SK-N-SH (cell line): ENCODE results near the gene APP. TPM values are rescaled to one million over a fixed set of nuclear protein-coding genes. Genes with fewer than 3 reads are reported as not detected.

Experiments
- CTCF ChIA-PET: fragments of 300-600, 350-600 bp; formaldehyde crosslinking; extraction: SDS; loops from one replicate; lab custom pipeline; 2021; lab: Yijun Ruan, JAX
- POLR2A ChIA-PET: fragments of 350-600 bp; sonication (Branson Sonifier 250); formaldehyde crosslinking; extraction: SDS; loops from one replicate; lab custom pipeline; 2020; ENCODE audit warnings: antibody characterized with exemption, inconsistent platforms; lab: Yijun Ruan, JAX
- DNase-seq: peaks from one replicate; pipeline ENCODE4 v3.0.0; 2012
- H2AFZ ChIP-seq: fragments of 200-600 bp; sonication (generic); 2 replicates; pipeline ENCODE4 v1.8.1; 2016; ENCODE audit warnings: antibody characterized with exemption, mild to moderate bottlenecking, low read depth
- H3F3A ChIP-seq: fragments of 200-600 bp; sonication (generic); replicated peaks from 2 replicates; pipeline ENCODE3; 2016; ENCODE audit warnings: antibody characterized with exemption, mild to moderate bottlenecking; ENCODE audit not compliant: insufficient read depth
- H3K27ac ChIP-seq, 2 experiments: fragments of 200-500 bp in 1 of 2; fragments of 200-600 bp in 1 of 2; sonication (Bioruptor generic) in 1 of 2; sonication (generic), shearing (Covaris generic) in 1 of 2; 2 replicates each; pipeline versions ENCODE4 v1.5.1 to v1.6.1; 2014 to 2016; ENCODE audit warnings: low read depth in 2 of 2, inconsistent platforms in 1 of 2, low read length in 1 of 2, mild to moderate bottlenecking in 1 of 2, mixed read lengths in 1 of 2
- H3K27me3 ChIP-seq: fragments of 200-600 bp; sonication (generic), shearing (Covaris generic); 2 replicates; pipeline ENCODE4 v1.6.1; 2016; ENCODE audit warnings: mixed run types; ENCODE audit not compliant: insufficient read depth
- H3K36me3 ChIP-seq, 2 experiments: fragments of 200-500 bp in 1 of 2; fragments of 200-600 bp in 1 of 2; sonication (Bioruptor generic) in 1 of 2; sonication (generic) in 1 of 2; replicated peaks in 1 of 2; 2 replicates each; pipeline versions ENCODE3 to v1.5.1; 2014 to 2016; ENCODE audit warnings: low read length in 1 of 2, mild to moderate bottlenecking in 1 of 2; ENCODE audit not compliant: insufficient read depth in 2 of 2, control insufficient read depth in 1 of 2
- H3K4me1 ChIP-seq, 2 experiments: fragments of 200-500 bp in 1 of 2; fragments of 200-600 bp in 1 of 2; sonication (Bioruptor generic) in 1 of 2; sonication (generic), shearing (Covaris generic) in 1 of 2; 2 replicates each; pipeline versions ENCODE4 v1.5.1 to v1.6.1; 2014 to 2016; ENCODE audit warnings: low read depth in 1 of 2, low read length in 1 of 2, mixed run types in 1 of 2; ENCODE audit not compliant: insufficient read depth in 2 of 2, control insufficient read depth in 1 of 2
- H3K4me2 ChIP-seq: fragments of 200-600 bp; sonication (generic), shearing (Covaris generic); 2 replicates; pipeline ENCODE4 v1.6.1; 2017; ENCODE audit warnings: mixed run types
- H3K4me3 ChIP-seq, 2 experiments: fragments of 200-500 bp in 1 of 2; fragments of 200-600 bp in 1 of 2; sonication (Bioruptor generic) in 1 of 2; sonication (generic), shearing (Covaris generic) in 1 of 2; 2 replicates each; pipeline versions ENCODE4 v1.5.1 to v1.8.1; 2014 to 2016; ENCODE audit warnings: low read depth in 2 of 2, inconsistent platforms in 1 of 2, low read length in 1 of 2, mild to moderate bottlenecking in 1 of 2, mixed read lengths in 1 of 2, moderate library complexity in 1 of 2
- H3K79me2 ChIP-seq: fragments of 200-600 bp; sonication (generic); 2 replicates; pipeline ENCODE4 v1.8.1; 2017; ENCODE audit warnings: mild to moderate bottlenecking; ENCODE audit not compliant: insufficient read depth
- H3K9ac ChIP-seq: fragments of 200-600 bp; sonication (generic); 2 replicates; pipeline ENCODE4 v1.6.1; 2017; ENCODE audit warnings: mixed run types
- H3K9me2 ChIP-seq: fragments of 200-600 bp; sonication (generic); 2 replicates; pipeline ENCODE4 v1.6.1; 2017; ENCODE audit warnings: mixed run types
- H3K9me3 ChIP-seq: fragments of 200-600 bp; sonication (generic); 2 replicates; pipeline ENCODE4 v1.6.1; 2017; ENCODE audit warnings: mixed run types, mild to moderate bottlenecking, moderate library complexity
- H4K20me1 ChIP-seq: fragments of 200-600 bp; sonication (generic); 2 replicates; pipeline ENCODE4 v1.6.1; 2017; ENCODE audit warnings: mild to moderate bottlenecking, mixed run types; ENCODE audit not compliant: insufficient read depth
- EP300 ChIP-seq, 2 experiments: IDR thresholded peaks; 2 replicates each; pipeline versions ENCODE4 v1.4.0 to v1.6.1; 2012; ENCODE audit warnings: borderline replicate concordance in 1 of 2, low read depth in 1 of 2, low read length in 1 of 2
- EZH2phosphoT487 ChIP-seq: fragments of 200-600 bp; sonication (generic); IDR thresholded peaks from 2 replicates; pipeline ENCODE4 v1.6.1; 2017; ENCODE audit warnings: low read depth, mixed run types, mild to moderate bottlenecking, antibody characterized with exemption, moderate library complexity, borderline replicate concordance
- FOXM1 ChIP-seq: IDR thresholded peaks from 2 replicates; pipeline ENCODE4 v1.4.0; 2012; ENCODE audit warnings: low read depth, mild to moderate bottlenecking
- GABPA ChIP-seq: IDR thresholded peaks from 2 replicates; pipeline ENCODE4 v1.4.0; 2012; ENCODE audit warnings: low read depth, mild to moderate bottlenecking
- GATA2 ChIP-seq: sonication (generic); formaldehyde crosslinking; IDR thresholded peaks from 2 replicates; pipeline ENCODE4 v1.5.0; 2020; ENCODE audit warnings: mild to moderate bottlenecking, missing genetic modification reagents
- IRF3 ChIP-seq: fragments of 150-350 bp; IDR thresholded peaks from 2 replicates; pipeline ENCODE4 v1.6.1; 2016; ENCODE audit warnings: mild to moderate bottlenecking, low read depth, low read length
- JUND ChIP-seq: IDR thresholded peaks from 2 replicates; pipeline ENCODE4 v1.4.0; 2012
- MEF2A ChIP-seq: IDR thresholded peaks from 2 replicates; pipeline ENCODE4 v1.4.0; 2012; ENCODE audit warnings: low read depth, borderline replicate concordance
- PBX3 ChIP-seq: IDR thresholded peaks from 2 replicates; pipeline ENCODE4; 2012
- RCOR1 ChIP-seq: fragments of 150-350 bp; IDR thresholded peaks from 2 replicates; pipeline ENCODE4 v1.6.1; 2017; ENCODE audit warnings: antibody characterized with exemption, low read length
- REST ChIP-seq: IDR thresholded peaks from 2 replicates; pipeline ENCODE4 v1.6.1; 2012; ENCODE audit warnings: mild to moderate bottlenecking, low read depth, low read length, moderate library complexity
- RFX5 ChIP-seq: IDR thresholded peaks from 2 replicates; pipeline ENCODE4 v1.6.1; 2012; ENCODE audit warnings: mild to moderate bottlenecking, improper control_type of control experiment, low read length
- RXRA ChIP-seq: IDR thresholded peaks from 2 replicates; pipeline ENCODE4 v1.4.0; 2012; ENCODE audit warnings: low read depth, mild to moderate bottlenecking, borderline replicate concordance
- SIN3A ChIP-seq: IDR thresholded peaks from 2 replicates; pipeline ENCODE4 v1.6.1; 2012; ENCODE audit warnings: low read depth, mild to moderate bottlenecking, low read length, moderate library complexity, borderline replicate concordance
- TAF1 ChIP-seq: IDR thresholded peaks from 2 replicates; pipeline ENCODE4 v1.6.1; 2012; ENCODE audit warnings: low read depth, mild to moderate bottlenecking, low read length, moderate library complexity, borderline replicate concordance
- TEAD4 ChIP-seq: IDR thresholded peaks from 2 replicates; pipeline ENCODE4 v1.4.0; 2012; ENCODE audit warnings: mild to moderate bottlenecking, borderline replicate concordance; ENCODE audit not compliant: insufficient read depth
- USF1 ChIP-seq: IDR thresholded peaks from 2 replicates; pipeline ENCODE4 v1.4.0; 2012; ENCODE audit warnings: low read depth, borderline replicate concordance
- WGBS: methylation state at CpG from one replicate; pipeline ENCODE4 v1.1.6; 2017; ENCODE audit warnings: low lambda C conversion rate; 5-methylcytosine and 5-hydroxymethylcytosine counted together
- polyA plus RNA-seq, 3 experiments: library from polyadenylated mRNA; depleted of rRNA; stranded (reverse); fragments of >200 nt; gene quantifications; 2 replicates each; pipeline ENCODE4 v1.2.3, GENCODE V29; 2012

Gene APP
- polyA plus RNA-seq, 1 of the 3 experiments (the other 2 are of a cell fraction), result 780 TPM

GRCh38 chr21:25863747-25864146, 306.8 kb downstream of the APP start (continued):
- TF ChIP-seq REST (no peak), IRF3 (no peak), EZH2phosphoT487 (no peak), MEF2A (no peak), FOXM1 (no peak), RFX5 (no peak), TAF1 (no peak), SIN3A (no peak), TEAD4 (no peak), JUND (no peak)

GRCh38 chr21:25863031-25863430, 307.5 kb downstream of the APP start:
- TF ChIP-seq RCOR1, result no peak
- no peak for TF ChIP-seq SIN3A
- TF ChIP-seq GABPA, result no peak
- TF ChIP-seq RFX5, result no peak
- no peak for TF ChIP-seq PBX3
- no peak for TF ChIP-seq EP300 (IDR thresholded peaks at IDR 0.05; ENCODE audit: borderline replicate concordance in 1 of 2, low read depth in 1 of 2, low read length in 1 of 2)
- no peak for TF ChIP-seq RXRA
- no peak for TF ChIP-seq USF1
- no peak for TF ChIP-seq REST
- no peak for TF ChIP-seq GATA2 (CRISPR knock-in tag)
- TF ChIP-seq, all 33 proteins: peak for 0
- H3K4me1 ChIP-seq, result no peaks in the 10 kb centered on the region; a peak in 1 of 4 replicates
- H4K20me1 ChIP-seq, result no peaks in the 10 kb centered on the region
- ChIA-PET CTCF (interaction anchor here (0.7 to 1.4 kb wide), 3 partner anchors 11 to 225 kb away, joined by 3 read pairs; no protein-coding TSS in a partner anchor), POLR2A (no interaction called here)
- no peak overlapping the region for H3K4me2 ChIP-seq
- no peaks in the 10 kb centered on the region for H3K9me3 ChIP-seq
- no peak overlapping the region for H2AFZ ChIP-seq
- H3K36me3 ChIP-seq, result no peaks in the 10 kb centered on the region
- H3K9ac ChIP-seq, result no peak overlapping the region
- no peaks in the 10 kb centered on the region for H3F3A ChIP-seq
- 24% methylated on average over 1 of the region's 1 CpG for WGBS
- no peaks in the 10 kb centered on the region for H3K9me2 ChIP-seq
- H3K79me2 ChIP-seq, result no peaks in the 10 kb centered on the region
- H3K27me3 ChIP-seq, result no peaks in the 10 kb centered on the region
- DNase-seq, result no peak
- no peak overlapping the region for H3K4me3 ChIP-seq
- no peak overlapping the region for H3K27ac ChIP-seq
